Activated CD8-positive, alpha-beta memory T cell treated with anti-CD3 and anti-CD28 coated beads for 24 hours (primary cell): ENCODE data around the gene HTR4.
"Not testable (repeated sequence)": the region's sequence is repeated elsewhere in the genome, so short reads cannot be mapped to it uniquely, and the experiment has no call there.

Source experiments
- DNase-seq: peaks from one replicate; pipeline ENCODE4 v3.0.0-alpha.2; 2020

HTR4 gene

GRCh38 chr5:148468746-148469145 lies 185.6 kb downstream of the HTR4 start:
- DNase-seq: not testable (repeated sequence)

DNA sequence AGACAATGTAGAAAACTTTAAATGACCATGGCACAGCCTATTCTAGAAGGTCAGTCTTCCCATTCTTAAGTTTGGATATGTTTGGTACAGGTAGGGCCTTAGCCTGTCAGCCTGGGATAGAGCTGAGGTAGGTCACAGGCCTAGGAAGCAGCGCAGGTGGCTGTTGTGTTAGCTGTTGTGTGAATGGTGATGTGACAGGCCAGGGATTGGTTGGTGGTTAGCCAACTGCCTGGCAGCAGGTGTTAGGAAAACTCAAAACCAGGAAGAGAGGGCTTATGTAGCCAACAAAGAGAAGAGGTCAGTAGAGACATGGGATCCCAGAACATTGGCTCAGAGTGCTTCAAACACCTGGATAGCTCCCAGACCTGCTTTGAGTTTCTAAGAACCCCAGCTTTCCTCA lies 186.4 kb downstream of the HTR4 start:
- no peak for DNase-seq

DNA sequence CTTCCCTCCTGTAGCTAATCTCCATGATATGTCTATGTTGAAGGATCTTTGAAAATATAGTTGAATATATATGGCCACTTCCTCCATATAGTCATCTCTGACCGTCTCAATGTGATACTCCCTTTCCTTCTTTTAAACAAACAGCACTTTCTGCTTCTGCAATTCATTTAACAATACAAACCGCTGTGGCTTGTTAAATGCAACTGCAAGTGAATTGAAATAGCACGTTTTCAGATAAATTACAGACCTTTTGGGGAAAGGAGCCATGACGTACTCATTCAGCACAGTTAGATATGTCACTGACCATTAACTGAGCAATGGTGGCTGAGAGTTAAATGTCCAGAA lies 188.1 kb downstream of the HTR4 start:
- DNase-seq: no peak

DNA sequence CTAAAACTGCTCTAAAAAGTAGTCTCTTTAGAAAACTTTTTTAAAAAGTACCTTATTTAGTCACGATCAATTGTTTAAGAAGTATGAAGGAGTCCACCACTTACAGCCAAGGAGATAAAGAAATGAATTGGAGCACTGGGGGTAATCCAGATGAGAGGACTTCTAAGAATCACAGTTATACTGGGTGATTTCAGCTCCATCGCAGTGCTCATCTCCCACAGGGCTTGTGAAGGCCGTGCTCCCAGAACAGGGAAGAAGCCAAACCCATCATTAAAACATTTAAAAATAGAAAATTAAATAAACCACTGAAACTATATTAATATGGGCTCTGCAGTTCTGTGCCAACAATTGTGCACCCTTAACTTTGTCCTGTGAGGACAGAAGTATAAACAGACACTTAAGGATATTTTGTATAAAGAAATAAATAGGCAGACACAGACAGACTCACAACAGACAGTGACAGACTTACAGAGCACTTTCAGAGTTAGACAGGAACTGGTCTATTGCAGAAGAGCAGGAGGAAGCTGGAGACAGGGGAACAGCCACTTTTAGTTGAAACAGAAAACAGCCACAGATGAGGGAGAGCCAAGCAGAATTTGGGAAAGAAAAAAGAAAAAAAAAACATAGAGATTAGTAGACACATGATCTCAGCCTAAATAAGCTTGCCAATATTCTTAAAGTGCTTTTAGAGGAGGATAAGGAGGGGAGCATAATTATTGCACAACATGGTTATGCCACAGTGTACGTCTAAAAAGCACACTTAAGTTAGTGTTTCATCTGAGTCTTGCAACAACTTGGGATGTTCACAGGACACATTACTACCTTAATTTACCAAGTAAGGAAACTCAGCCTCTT lies 188.7 kb downstream of the HTR4 start:
- no peak for DNase-seq

DNA sequence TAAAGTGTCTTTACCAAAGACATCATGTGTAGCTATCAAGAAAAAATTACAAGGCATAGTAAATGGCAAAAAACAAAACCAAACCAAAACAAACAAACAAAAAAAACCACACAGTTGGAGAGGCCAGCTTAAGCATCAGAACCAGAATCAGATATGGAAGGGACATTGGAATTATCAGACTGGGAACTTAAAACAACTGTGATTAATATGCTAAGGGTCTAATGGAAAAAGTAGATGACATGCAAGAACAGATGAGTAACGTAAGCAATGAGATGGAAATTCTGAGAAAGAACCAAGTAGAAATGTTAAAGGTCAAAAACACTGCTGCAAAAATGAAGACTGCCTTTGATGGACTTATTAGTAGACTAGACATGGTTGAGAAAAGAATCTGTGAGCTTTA lies 194.7 kb downstream of the HTR4 start:
- DNase-seq: no peak

DNA sequence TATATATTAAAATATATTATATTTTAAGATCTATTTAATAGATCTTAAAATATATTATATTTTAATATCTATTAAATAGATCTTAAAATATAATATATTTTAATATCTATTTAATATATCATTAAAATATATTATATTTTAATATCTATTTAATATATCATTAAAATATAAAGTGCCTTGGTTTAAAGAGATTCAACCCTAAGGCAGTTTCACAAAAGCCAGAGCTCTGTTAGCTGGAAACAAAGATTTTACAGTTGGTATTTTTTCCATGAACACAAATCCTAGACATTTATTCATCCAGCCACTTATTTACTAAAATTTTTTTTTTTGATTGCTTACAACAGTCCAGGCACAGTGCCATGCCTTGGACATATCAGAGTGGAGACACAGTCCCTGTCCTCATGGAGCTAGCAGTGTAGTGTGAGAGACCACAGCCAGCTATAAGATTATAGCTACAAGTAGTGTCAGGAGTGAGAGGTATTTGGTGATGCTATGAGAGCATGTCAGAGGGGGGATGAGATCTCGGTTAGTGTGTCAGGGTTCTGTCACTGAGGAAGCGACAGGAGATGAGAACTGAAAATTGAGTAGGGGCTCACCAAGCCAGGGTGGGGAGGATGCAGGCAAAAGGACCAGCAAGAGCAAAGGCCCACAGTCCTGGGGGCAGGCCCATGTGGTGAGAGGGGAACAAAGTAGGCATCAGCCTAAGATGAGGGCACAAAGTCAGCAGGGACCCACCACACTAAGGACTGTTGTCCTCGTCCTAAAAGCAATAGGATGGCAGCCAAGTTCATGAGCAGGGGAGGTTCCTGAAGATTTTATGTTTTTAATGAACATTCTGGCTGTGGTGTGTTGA lies 196.1 kb downstream of the HTR4 start:
- no peak for DNase-seq

DNA sequence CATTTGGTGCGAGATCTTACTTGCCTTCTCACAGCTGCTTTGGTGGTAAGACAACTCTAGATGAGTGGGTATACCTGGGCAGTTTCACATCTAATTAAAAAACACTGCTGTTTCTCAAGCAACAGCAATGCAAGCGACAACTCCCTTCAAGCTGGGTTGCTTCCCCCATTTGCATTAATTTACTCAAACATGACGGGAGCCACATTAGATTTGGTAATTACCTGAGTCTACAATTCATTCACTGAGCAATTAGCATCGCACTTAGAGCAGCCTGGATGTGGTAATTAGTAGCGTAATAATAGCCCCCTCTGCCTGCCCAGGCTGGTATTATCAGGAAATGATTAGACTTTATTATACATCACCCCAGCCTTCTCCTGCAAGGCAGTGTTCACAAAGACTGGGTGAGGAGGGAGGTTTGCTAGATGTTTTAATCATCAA lies 197.1 kb downstream of the HTR4 start:
- DNase-seq: no peak

- DNase-seq: no peak
Observed at GRCh38 chr5:148455185-148455584, 199.1 kb downstream of the HTR4 start.

- no peak for DNase-seq
Observed at GRCh38 chr5:148454576-148454975, 199.8 kb downstream of the HTR4 start.

GRCh38 chr5:148452499-148453193 lies 201.7 kb downstream of the HTR4 start:
- no peak for DNase-seq

- no peak for DNase-seq
Observed at GRCh38 chr5:148446611-148447010, 207.7 kb downstream of the HTR4 start.

DNA sequence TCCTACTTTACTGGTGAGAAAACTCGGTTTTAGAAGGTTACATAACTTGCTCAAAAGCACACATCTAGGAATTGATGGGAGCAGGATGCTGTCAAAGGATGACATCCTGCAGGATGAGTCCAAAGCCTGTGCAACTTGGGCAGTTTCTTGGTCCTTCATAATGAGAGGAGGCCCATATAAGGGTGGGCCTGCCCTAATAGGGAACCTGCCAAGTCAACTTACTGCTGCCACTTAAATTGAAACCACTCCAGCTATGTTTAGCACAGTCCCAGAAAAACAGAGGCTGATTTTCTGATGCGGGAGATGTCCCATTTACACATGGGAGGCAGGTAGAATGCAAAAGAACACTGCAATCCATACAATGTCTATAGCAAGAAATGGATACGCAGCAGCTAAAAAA lies 208.7 kb downstream of the HTR4 start:
- no peak for DNase-seq

GRCh38 chr5:148443998-148444397 lies 210.3 kb downstream of the HTR4 start:
- no peak for DNase-seq

- DNase-seq: no peak
Observed at GRCh38 chr5:148443241-148443640, 211.1 kb downstream of the HTR4 start.

- no peak for DNase-seq
Observed at GRCh38 chr5:148438933-148439332, 215.4 kb downstream of the HTR4 start.

- no peak for DNase-seq
Observed at GRCh38 chr5:148437249-148437648, 217.1 kb downstream of the HTR4 start.

DNA sequence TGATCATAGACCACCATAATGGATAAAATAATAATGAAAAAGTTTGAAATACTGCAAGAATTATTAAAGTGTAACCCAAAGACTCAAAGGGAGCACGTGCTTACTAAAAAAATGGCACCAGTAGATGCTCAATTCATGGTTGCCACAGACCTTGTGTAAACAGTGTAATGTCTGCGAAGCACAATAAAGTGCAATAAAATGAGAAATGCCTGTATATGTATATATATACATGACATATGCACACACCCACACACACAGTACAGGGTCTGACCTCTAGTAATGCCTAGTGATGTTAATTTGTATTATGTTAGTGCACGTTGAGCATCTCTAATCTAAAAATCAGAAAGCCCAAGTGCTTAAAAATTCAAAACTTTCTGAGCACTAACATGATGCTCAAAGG lies 218.3 kb downstream of the HTR4 start:
- no peak for DNase-seq

DNA sequence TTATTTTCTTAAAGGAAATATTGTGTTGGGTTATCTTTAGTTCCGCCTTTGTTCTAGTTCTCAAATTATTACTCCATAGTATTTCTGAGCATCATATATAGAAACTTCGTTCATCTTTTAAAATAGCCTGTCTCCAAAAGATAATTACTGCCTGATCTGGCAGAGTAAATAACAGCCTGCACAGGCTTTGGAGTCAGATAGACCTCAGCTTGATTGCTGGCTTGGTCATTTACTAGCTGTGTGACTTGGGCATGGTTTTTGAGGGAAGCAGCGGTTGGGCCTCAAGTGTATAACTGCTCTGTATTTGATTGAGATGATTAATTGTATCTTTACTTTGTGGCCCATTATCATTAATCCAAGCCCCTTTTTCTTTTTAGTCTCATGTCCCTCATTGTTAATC lies 220.5 kb downstream of the HTR4 start:
- no peak for DNase-seq
